ENCODE measurements around the gene DCC.
A peak's percentile ranks its signal among the peaks of the same experiment; 100 is the strongest.

Gene DCC

DNA sequence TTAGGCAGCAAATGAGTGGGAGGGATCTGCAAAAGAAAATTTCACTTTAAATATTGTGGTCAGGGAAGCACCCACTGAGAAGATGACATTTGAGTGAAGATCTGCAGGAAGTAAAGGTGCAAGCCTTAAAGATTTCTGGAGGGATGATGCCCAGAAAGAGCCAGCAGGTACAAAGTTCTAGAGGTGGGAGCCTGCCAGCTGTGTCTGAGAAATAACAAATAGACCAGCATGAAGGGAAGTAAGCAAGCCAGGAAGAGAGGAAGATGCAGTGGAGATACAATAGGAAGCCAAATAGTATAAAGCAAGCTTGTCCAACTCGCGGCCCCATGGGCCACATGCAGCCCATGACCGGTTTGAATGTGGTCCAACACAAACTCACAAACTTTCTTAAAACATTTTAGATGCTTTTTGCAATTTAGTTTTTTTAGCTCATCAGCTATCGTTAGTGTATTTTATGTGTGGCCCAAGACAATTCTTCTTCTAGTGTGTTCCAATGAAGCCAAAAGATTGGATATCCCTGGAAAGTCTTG is 489.9 kb downstream of the DCC start:
- DNase-seq, result no peak

DNA sequence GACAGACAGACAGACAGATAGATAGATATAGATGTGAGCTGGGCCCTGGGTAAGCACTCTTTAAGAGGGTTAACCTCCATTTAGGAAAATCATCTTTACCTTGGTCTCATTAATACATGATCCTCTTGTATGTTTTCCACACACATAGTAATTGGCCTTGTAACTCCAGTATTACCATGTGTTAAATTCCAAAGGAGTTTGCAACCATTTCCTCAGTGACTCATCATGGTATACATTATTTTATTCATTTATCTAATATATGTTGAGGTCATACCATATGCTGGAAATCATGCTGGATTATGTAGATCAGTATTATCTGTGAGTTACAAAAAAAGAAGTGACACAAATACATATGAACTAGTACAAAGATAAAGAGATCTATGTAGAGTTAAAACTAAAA is 504.3 kb downstream of the DCC start:
- no peak for DNase-seq

DNA sequence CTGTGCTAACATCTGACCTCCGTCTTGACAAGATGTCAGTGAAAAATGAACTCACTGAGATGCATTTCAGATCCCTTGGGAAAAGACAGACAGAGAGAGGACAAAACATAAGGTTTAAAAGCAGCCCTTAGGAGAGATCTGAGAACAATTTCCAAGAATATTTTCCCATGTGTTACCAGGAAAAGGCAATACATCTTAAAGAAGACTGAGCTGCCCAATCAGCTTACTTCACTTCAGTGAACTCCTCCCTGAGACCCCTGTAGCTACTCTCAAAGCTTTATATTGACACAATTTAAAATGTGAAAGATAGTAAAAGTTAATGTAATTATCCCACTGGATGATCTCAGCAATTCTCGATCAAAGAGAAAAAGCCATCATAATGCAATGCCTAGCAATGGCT is 505.0 kb downstream of the DCC start:
- no peak for DNase-seq

DNA sequence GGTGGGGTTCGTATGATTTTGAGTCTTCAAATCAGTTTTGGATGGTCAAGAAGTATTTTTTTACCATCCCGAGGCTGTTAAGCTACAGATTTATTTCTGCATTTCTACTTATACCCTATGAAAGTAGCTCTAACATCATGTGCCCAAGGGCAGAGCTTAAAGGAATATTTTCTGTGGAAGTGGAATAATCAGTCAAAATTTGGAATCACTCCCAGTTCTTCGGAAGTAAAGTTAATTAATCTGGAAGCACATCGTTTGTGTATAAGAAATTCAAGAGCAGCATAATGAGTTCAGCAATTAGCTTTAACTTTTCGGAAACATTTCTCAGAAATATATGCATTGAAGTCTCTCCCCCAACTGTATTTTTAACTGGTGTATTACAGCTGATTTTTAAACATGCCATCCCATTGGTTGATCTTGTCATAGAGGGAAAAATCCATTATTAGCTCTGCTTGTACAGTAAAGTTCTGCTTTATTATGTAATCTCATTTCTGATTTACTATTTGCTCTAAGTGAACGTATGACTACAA is 510.1 kb downstream of the DCC start:
- DNase-seq, result no peak

DNA sequence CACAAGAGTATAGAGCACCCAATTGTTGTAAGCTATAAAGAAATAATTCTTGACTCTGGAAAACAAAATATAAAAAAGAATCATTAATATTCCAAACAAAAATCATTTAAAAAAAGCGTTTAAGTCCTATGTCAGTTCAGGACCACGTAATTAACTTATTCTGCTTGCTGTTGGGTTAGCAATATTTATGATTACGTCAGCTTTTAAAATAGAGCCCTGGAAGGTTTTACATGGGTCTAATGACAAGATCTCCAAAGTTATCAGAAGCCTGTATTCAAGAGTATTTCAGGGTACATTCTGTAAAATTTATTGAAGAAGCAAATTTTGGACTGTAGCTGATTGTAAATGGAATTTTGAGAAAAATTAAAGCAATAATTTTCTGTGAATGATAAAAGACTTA is 521.6 kb downstream of the DCC start:
- no peak for DNase-seq

DNA sequence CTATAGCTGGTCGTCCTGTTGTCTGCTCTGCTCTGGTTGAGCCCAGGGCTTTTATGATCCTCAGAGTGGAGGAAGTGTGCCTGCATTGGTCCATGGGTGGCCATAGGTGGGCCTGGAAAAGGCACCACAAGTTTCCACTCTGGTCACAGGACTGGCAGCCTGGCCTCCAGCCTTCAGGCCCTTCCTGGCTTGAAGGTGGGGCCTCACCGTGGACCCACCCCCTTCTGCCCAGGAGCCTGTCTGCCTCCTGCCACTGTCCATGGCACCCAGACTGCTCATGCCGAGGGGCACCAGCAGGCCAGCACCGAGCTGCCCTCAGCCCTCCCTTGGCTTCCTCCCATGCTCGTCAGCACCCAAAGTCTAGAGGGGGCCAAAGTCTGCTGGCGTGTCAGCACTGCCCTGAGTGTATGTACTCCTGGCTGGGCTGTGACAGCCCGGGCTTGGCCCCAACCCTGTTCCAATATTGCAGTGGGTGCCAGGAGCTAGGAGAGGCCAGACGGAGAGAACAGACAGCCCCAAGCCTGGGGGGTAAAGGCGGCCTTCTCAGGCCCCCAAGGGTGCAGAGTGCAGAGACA is 529.4 kb downstream of the DCC start:
- no peak for DNase-seq

DNA sequence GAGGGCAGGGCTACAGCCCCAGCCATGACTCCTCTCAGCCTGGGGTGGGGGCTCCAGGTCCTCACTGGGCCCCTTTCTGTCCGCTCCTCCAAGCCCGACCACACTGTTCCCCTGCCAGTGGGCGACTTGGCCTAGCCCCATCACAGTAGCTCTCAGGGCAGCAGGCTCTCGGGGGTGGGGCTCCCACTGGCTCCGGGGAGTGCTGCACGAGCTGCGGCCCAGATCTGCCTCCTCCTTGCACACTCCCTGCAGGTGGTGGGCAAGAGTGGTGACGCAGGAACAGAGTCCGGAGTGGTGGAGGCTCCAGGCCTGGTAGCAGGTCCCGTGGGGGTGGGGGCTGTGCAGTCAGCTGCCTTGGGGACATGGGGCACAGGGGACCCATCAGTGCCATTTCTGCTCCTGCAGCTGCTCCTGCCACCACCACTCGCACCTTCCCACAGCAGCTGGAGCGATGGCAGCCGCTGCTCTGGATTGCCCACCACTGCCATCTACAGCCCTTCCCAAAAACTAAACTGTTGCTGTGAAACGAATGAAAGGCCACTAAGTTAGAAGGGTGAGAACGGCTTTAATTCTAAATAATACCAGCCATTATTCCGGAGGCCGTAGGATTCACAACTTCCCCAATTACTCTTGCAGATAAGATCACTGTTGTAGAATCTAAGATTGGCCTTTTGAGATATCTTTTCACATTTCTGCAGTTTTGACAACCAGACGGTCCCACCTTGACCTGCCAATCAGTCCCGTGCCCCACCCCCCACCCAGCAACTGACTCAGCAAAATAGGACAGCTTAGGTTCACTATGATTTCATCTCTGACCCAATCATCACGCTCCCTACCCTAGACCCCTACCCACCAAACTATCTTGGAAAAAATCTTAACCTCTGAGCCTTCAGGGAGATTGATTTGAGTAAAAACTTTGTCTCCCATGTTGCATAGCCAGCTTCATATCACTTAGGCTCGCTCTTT is 530.2 kb downstream of the DCC start:
- DNase-seq, result no peak

DNA sequence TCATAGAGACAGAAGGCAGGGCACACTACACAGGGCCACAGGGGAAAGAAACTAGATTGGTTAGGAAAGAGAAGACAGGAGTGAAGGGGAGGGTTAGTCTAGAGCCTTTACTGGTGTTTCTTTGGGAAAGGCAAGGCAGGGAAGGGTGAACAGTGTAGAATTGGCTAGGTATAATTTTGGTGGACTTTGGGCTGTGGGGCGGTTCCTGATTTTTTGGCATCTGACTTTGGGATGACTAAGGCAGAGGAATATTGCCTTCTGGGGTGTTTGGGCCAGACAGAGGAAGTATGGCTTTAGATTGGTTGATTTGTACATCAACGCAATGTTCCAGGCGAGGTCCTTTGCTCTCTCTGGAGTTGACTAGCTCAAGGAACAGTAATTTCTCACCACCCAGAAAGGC is 534.8 kb downstream of the DCC start:
- DNase-seq, result no peak

DNA sequence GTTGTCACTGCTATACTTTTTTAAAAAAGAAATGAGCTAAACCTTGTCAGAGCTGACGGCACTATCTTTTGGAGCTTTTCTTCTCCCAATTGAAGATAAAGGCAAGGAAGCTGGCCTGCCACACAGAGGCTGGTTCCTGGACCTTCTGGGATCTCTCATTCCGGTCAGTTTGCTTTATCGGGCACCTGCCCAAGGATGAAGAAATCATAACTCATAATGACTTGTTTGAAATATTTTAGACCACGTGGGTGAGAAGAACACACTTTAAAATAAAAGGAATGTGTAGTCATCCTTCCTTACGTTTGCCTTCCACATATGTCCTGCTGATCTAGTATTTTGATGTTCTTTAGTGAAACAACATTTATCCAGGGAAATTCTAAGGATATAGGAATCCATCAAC is 535.7 kb downstream of the DCC start:
- DNase-seq, result no peak

DNA sequence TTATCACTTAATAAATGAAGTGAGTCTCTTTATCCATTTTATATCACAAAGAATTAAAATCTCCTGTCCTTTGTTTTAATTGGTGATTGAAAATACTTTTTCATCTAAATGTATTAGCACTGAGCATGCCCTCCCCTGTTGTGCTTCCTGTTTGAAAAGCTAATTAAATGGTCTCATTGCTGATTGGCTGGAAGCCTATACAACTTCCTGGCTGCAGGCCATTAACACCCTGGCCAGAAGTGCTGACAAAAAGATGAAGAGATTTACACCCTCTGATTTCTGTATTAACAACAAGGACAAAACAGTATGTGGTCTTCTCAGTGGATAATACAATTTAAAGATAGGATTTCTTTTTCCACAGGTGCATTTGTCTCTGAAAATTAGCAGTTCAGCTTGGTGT is 548.0 kb downstream of the DCC start:
- no peak for DNase-seq

DNA sequence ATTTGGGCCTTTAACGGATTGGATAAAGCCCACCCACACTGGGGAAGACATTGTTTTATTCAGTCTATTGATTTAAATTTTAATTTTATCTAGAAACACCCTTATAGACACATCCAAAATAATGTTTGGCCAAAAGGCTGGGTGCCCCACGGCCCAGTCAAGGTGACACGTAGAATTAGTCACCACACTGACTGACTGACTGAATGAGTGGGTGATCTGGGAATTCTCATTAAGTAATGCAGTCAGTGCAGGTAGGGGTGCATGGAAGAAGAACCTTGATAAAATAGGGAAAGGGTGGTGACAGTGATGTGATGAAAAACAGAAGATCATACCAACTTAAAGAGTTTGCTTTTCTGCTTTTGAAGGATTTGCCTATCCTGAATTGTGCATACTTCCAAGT is 554.8 kb downstream of the DCC start:
- no peak for DNase-seq

DNA sequence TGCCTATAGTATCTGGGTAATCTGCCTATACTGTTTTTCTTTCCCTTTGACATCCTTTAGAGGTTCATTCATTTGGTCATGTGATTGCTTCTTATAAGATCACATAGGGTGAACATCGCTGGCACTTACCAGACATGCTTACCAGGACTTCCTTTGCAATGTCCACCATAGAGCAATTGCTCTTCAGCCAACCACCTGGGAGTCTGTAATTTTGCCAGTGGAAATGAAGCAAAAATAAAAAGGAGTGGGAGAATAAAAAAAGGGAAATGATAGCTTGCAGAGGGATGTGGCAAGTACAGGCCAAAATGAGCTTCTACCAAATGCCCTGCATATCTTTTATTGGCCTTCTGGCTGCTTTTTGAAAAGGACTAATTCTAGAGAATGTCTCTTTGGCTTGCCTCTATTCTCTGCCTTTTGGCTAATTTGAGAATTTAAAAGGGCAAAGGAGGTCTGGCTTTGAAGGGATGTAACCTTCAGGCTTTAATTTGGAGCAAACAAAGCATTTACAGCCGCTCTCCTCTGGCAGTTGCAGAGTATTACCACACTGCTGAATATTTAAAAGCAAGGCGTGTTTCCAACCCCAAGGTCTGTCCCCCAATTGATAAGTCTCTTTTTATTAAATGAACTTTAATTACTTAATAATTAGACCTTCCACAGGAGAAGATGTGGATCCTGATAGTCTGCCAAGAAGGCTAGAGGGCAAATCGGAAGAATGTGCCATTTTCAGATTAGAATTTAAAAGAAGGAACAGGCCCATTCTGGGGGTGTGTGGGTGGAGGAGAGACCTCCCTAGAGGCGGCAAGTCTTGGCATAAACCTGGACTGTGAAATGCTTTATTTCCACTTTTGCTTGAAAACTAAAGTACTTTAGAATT is 557.9 kb downstream of the DCC start:
- DNase-seq, result no peak

DNA sequence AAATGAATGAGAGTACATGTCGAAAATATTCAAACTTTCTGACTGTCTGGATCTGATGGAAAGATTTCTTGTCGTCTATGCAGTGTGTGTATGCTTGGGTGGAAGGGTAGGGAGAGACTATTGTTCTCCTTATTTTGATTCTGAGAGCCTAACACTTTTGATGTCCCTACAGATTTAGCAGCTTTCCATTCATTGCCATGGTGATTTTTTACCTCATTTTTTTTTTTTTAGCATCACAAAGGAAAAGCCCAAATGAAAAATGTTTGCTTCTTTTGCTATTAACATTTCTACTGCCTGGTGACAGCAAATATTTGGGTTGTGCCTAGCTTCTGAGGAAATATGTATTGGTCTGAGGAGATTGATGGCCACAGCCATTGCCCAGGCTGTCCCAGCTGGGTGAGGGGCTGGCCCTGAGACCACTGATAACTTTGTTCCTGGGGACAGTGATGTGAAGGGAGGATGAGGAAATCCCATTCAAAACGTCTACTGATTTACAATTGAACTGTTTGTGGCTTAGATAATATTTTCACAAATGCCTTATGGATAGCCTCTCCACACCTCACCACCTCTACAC is 558.6 kb downstream of the DCC start:
- no peak for DNase-seq

DNA sequence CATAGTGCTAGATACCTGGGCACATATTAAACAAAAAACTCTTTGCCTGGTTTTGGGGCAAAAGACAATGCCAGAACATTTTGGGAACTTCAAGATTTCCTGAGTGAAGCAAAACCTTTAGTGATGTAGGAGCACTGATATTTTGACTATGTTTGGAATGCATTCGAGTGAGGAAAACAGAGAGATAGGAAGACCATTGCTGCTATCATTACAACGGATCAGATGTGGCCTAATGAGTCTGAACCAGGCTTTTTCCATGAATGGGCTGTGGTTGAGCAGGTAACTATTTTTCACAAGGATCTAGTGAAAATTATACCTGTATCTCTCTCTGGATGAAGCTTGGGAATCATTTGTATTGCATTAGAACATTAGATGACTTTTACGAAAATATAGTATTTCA is 562.2 kb downstream of the DCC start:
- DNase-seq, result no peak

DNA sequence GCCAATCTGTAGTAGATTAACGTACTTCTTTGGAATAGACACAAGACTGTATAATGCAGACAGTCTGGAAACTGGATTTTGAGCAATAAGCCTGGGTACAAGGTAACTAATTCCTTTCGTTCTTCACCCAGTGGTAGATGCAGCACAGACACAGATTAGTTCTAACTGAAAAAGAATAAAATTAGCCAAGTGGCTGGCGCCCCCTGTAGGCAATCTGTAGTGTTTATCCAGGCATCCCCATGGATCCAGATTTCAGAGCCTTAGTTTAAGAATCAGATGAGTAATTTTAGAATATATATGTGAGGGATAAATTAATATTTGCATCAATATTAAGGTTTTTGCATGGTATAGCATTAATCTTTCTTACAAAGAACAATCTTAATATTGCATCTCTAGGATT is 563.9 kb downstream of the DCC start:
- peak; percentile 18 to 24 for DNase-seq

DNA sequence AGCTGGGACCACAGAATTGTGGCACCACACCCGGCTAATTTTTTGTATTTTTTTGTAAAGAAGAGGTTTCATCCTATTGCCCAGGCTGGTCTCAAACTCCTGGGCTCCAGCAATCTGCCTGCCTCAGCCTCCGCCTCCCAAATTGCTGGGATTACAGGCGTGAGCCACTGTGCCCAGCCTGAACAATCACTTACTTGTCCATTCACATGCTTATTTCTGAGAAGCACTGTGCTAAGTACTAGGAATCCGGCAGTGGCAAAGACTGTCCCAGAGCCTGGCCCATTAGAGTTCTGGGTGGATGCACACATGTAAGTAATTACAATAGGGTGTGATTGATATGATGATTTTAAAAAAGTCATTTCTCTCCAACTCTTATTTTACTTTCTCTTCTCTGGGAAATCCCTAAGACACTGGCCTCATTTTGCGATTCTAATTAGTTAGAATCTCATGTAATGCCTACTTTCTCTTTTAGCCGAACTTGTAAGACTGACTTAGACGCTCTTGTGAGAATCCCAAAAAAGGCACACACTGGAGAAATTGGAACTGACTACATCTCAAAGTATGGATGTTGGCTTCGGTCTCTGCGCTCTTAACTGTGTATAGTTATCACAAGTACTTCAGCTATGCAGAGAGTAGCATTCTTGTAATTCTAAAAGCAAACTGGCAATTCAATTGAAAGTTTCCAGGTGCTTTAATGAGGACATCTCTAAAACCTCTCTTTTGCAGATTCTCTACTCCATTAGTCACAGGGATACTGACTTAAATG is 567.7 kb downstream of the DCC start:
- no peak for DNase-seq

DNA sequence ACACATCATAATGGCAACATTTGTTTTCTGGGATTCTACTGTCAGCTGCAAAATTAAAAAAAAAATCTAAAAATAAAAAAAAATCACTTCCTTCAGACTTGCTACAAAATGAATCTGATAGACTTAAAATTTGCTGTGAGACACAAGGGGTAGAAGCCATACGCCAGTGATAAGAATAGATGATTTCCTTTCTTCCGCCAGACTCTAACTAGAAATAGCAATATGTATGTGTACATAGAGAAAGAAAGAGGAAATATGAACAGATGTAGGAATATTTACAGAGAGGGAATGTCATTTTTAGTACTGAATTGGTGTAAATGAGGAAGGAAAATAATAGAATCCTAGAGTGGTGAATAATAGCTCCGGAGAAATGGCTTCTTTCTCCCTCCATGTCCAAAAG is 574.2 kb downstream of the DCC start:
- no peak for DNase-seq

DNA sequence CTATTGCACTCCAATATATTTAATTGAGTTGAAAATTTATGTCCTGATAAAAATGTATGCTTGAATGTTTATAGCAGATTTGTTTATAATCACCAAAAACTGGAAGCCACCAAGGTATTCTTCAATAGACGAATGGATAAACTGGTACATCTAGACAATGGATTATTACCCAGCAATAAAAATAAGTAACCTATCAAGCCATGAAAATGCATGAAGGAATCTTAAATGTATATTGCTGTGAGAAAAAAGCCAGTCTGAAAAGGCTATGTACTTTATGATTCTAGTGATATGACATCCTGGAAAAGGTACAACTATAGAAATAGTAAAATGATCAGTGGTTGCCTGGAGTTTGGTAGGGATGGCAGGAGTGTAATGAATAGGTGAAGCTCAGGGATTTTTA is 580.7 kb downstream of the DCC start:
- DNase-seq, result no peak

DNA sequence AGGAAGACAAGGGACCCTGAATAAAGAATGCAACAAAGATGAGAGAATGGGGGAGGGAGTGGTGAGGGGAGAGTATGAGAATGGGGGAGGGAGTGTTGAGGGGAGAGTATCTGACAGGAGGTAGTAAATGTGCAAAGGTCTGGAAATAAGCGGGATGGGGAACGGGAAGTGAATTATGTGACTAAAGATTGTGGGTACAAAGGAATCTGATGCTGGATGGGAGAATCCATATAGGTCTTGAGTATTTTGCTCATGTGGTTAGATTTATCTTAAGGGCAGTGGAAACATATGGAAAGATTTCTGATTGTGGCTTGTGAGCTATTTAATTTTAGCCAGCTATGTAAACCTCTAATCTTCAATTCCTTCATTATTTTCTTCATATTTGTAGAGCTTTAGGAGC is 593.4 kb downstream of the DCC start:
- DNase-seq, result no peak

DNA sequence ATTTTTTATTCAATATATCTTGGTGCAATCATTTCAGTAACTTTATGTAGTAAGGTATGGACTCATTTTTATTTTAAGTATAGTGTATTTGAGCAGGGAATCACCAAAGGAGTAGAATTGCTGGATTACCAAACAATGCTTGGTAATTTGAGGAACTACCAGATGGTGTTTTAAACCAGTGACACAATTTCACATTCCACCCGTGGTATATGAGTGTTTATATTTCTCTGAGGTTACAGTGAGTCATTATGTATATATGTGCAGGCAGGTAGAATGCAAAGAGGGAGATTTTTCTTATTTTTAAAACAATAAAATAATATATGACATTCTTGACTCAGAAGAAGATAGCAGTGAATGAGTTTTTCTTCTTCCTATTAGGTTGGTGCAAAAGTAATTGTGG is 596.9 kb downstream of the DCC start:
- DNase-seq, result no peak

DNA sequence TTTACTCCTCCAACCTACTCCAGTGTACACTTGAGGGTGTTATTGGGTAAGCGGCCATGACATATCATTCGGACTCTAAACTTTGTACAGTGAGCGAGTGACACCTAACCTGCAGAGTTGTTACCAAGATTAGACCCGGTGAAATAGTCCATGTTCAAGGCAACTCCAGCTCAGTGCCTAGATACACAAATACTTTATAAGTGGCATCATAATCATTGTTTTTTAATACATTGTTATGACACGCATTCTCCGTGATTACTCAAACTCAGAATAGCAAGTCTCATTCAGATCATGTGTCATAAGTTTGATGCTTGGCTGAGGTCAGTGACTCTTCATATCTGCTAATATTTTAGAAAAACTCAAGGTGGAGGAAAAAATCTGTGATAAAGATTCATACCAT is 597.8 kb downstream of the DCC start:
- DNase-seq, result no peak

DNA sequence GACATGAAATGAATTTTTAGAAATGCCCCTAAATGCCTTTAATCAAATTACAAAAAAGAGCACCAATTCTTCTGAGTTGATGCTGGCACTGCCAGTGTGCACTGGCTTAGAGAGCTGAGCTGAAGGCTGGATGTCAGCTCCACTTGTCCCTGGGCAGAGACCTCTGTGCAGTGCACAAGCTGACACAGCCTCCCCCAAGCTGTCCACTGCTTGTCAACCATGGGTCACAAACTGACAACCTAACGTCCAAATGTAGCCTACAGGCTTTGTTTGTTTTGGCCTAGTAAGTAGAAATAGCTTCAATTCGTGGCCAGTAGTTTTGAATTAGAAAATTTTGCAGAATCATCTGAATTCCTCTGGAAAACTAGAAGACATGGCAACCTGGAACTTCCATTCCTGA is 605.6 kb downstream of the DCC start:
- no peak for DNase-seq
